Neural progenitor cell (in vitro differentiated cells): ENCODE results near the gene TNRC18. TPM values are rescaled to one million over a fixed set of nuclear protein-coding genes. Genes with fewer than 3 reads are reported as not detected.

Experiments used
- DNase-seq: peaks from one replicate; pipeline ENCODE4 v3.0.0-alpha.2; 2016; ENCODE audit warnings: low spot score
- H2AFZ ChIP-seq: fragments of 200-600 bp; sonication (generic); replicated peaks from 2 replicates; pipeline ENCODE4 v1.6.1; 2016; ENCODE audit warnings: antibody characterized with exemption
- H3F3A ChIP-seq: fragments of 200-600 bp; sonication (generic); 2 replicates; pipeline ENCODE4 v1.6.1; 2016; ENCODE audit warnings: antibody characterized with exemption, low read depth
- H3K27ac ChIP-seq: fragments of 200-600 bp; sonication (generic); 2 replicates; pipeline ENCODE4 v1.5.1; 2016; ENCODE audit warnings: mild to moderate bottlenecking
- H3K27me3 ChIP-seq: fragments of 200-600 bp; sonication (generic); 2 replicates; pipeline ENCODE4 v1.6.1; 2016; ENCODE audit warnings: mild to moderate bottlenecking, moderate library complexity
- H3K36me3 ChIP-seq: fragments of 200-600 bp; sonication (generic); 2 replicates; pipeline ENCODE4 v1.5.1; 2016
- H3K4me1 ChIP-seq: fragments of 200-600 bp; sonication (generic); 2 replicates; pipeline ENCODE4 v1.6.1; 2016; ENCODE audit warnings: mixed run types
- H3K4me2 ChIP-seq: fragments of 200-600 bp; sonication (generic); 2 replicates; pipeline ENCODE4 v1.6.1; 2016
- H3K4me3 ChIP-seq: fragments of 200-600 bp; sonication (generic); 2 replicates; pipeline ENCODE4 v1.5.1; 2016
- H3K79me2 ChIP-seq: fragments of 200-600 bp; sonication (generic); 2 replicates; pipeline ENCODE4 v1.6.1; 2016; ENCODE audit warnings: low read depth
- H3K9ac ChIP-seq: fragments of 200-600 bp; sonication (generic); 2 replicates; pipeline ENCODE4 v1.6.1; 2016
- H3K9me3 ChIP-seq: fragments of 200-600 bp; sonication (generic); 2 replicates; pipeline ENCODE4 v1.5.1; 2016; ENCODE audit warnings: low read depth
- H4K20me1 ChIP-seq: fragments of 200-600 bp; sonication (generic); 2 replicates; pipeline ENCODE4 v1.6.1; 2016; ENCODE audit warnings: low read depth
- H3K27ac Mint-ChIP-seq: 3 replicates; pipeline ENCODE4 v1.8.0; 2021; ENCODE audit warnings: mixed read lengths
- H3K27me3 Mint-ChIP-seq: 2 replicates; pipeline ENCODE4 v1.8.0; 2022; ENCODE audit warnings: low read depth, mild to moderate bottlenecking, inconsistent platforms, moderate library complexity, mixed read lengths; ENCODE audit not compliant: insufficient read depth
- H3K36me3 Mint-ChIP-seq: 3 replicates; pipeline ENCODE4 v1.8.0; 2021; ENCODE audit warnings: mixed read lengths
- H3K4me1 Mint-ChIP-seq: 3 replicates; pipeline ENCODE4 v1.8.0; 2021; ENCODE audit warnings: mixed read lengths
- H3K4me3 Mint-ChIP-seq: 3 replicates; pipeline ENCODE4 v1.8.0; 2021; ENCODE audit warnings: mild to moderate bottlenecking, moderate library complexity, mixed read lengths
- H3K9me3 Mint-ChIP-seq: 3 replicates; pipeline ENCODE4 v1.8.0; 2020; ENCODE audit warnings: mixed read lengths
- CTCF ChIP-seq: fragments of 200-600 bp; sonication (generic); IDR thresholded peaks from 2 replicates; pipeline ENCODE4 v1.5.1; 2017; ENCODE audit warnings: antibody characterized with exemption, mild to moderate bottlenecking
- EZH2 ChIP-seq: fragments of 200-600 bp; sonication (generic); IDR thresholded peaks from 2 replicates; pipeline ENCODE4 v1.6.1; 2017; ENCODE audit warnings: antibody characterized with exemption, mild to moderate bottlenecking, moderate library complexity
- EZH2phosphoT487 ChIP-seq: fragments of 200-600 bp; sonication (generic); IDR thresholded peaks from 2 replicates; pipeline ENCODE4 v1.6.1; 2017; ENCODE audit warnings: antibody characterized with exemption
- total RNA-seq: library from RNA; depleted of rRNA; stranded (reverse); fragments of >200 nt; gene quantifications from 2 replicates; pipeline ENCODE4 v1.2.3, GENCODE V29; 2015; ENCODE audit warnings: low replicate concordance

TNRC18 gene
- total RNA-seq, 1 donor from 2014 or later: 16.1 TPM

- H3K4me1 Mint-ChIP-seq: peaks cover 47% of the 10 kb centered on the region
- DNase-seq: no peak
- Histone ChIP-seq H3K27me3 (peaks cover 53% of the 10 kb centered on the region), H3K4me1 (peaks cover 23% of the 10 kb centered on the region), H3F3A (peaks cover 24% of the 10 kb centered on the region), H3K36me3 (no peaks in the 10 kb centered on the region), H3K9me3 (no peaks in the 10 kb centered on the region), H3K4me3 (no peak overlapping the region), H2AFZ (no peak overlapping the region), H3K79me2 (peaks cover 8% of the 10 kb centered on the region), H4K20me1 (peaks cover 57% of the 10 kb centered on the region), H3K4me2 (no peak overlapping the region), H3K9ac (no peak overlapping the region), H3K27ac (no peak overlapping the region)
- TF ChIP-seq EZH2phosphoT487 (no peak), EZH2 (no peak), CTCF (no peak)
- peak overlapping the region; percentile 75 for H3K4me3 Mint-ChIP-seq
- H3K27ac Mint-ChIP-seq: peak overlapping the region; percentile 80
- H3K27me3 Mint-ChIP-seq: peaks cover 23% of the 10 kb centered on the region
- H3K9me3 Mint-ChIP-seq: peaks cover 7% of the 10 kb centered on the region
- peaks cover 19% of the 10 kb centered on the region for H3K36me3 Mint-ChIP-seq
Measured at GRCh38 chr7:5431560-5432015, 8.0 kb upstream of the TNRC18 start.

GRCh38 chr7:5430612-5430947 lies 6.9 kb upstream of the TNRC18 start:
- no peaks in the 10 kb centered on the region for H3K9me3 ChIP-seq
- H3K4me3 ChIP-seq: no peak overlapping the region
- peaks cover 53% of the 10 kb centered on the region for H4K20me1 ChIP-seq
- H3K4me1 ChIP-seq: peaks cover 23% of the 10 kb centered on the region
- Mint-ChIP-seq H3K27ac (no peak overlapping the region), H3K4me1 (peaks cover 46% of the 10 kb centered on the region), H3K36me3 (peaks cover 19% of the 10 kb centered on the region), H3K27me3 (peaks cover 23% of the 10 kb centered on the region), H3K4me3 (no peak overlapping the region), H3K9me3 (peaks cover 7% of the 10 kb centered on the region)
- H3K27me3 ChIP-seq: peaks cover 53% of the 10 kb centered on the region
- no peak for TF ChIP-seq EZH2
- no peak for TF ChIP-seq CTCF
- no peak for TF ChIP-seq EZH2phosphoT487
- H3F3A ChIP-seq: peaks cover 31% of the 10 kb centered on the region
- H2AFZ ChIP-seq: no peak overlapping the region
- H3K9ac ChIP-seq: no peak overlapping the region
- H3K4me2 ChIP-seq: no peak overlapping the region
- H3K79me2 ChIP-seq: peaks cover 16% of the 10 kb centered on the region
- no peaks in the 10 kb centered on the region for H3K36me3 ChIP-seq
- DNase-seq: no peak
- no peak overlapping the region for H3K27ac ChIP-seq

GRCh38 chr7:5429857-5430611 lies 6.4 kb upstream of the TNRC18 start:
- Histone ChIP-seq H4K20me1 (peaks cover 53% of the 10 kb centered on the region), H3K4me1 (peaks cover 23% of the 10 kb centered on the region), H3K4me2 (peak overlapping the region; percentile 87), H3K4me3 (peak overlapping the region; percentile 88), H3K9me3 (no peaks in the 10 kb centered on the region), H3K9ac (no peak overlapping the region), H2AFZ (no peak overlapping the region), H3K36me3 (no peaks in the 10 kb centered on the region), H3K27me3 (peaks cover 53% of the 10 kb centered on the region), H3K27ac (no peak overlapping the region), H3F3A (peaks cover 36% of the 10 kb centered on the region), H3K79me2 (peaks cover 19% of the 10 kb centered on the region)
- Mint-ChIP-seq H3K9me3 (peaks cover 7% of the 10 kb centered on the region), H3K27me3 (peaks cover 26% of the 10 kb centered on the region), H3K27ac (peak overlapping the region; percentile 97), H3K4me1 (peaks cover 40% of the 10 kb centered on the region), H3K4me3 (peak overlapping the region; percentile 94), H3K36me3 (peaks cover 19% of the 10 kb centered on the region)
- peak; percentile 53 for DNase-seq
- no peak for TF ChIP-seq EZH2

- H3K9ac ChIP-seq: no peak overlapping the region
- H3K4me1 ChIP-seq: peaks cover 23% of the 10 kb centered on the region
- DNase-seq: peak; percentile 71
- no peak overlapping the region for H3K27ac ChIP-seq
- H3K27me3 Mint-ChIP-seq: peaks cover 26% of the 10 kb centered on the region
- peak overlapping the region; percentile 94 for H3K4me3 Mint-ChIP-seq
- H3K4me2 ChIP-seq: peak overlapping the region; percentile 87
- H3K36me3 Mint-ChIP-seq: peaks cover 17% of the 10 kb centered on the region
- H3K9me3 ChIP-seq: no peaks in the 10 kb centered on the region
- no peaks in the 10 kb centered on the region for H3K36me3 ChIP-seq
- peak overlapping the region; percentile 88 for H3K4me3 ChIP-seq
- no peak for TF ChIP-seq CTCF
- peak; percentile 49 for TF ChIP-seq EZH2
- TF ChIP-seq EZH2phosphoT487: peak; percentile 18
- peaks cover 43% of the 10 kb centered on the region for H3F3A ChIP-seq
- H3K27ac Mint-ChIP-seq: peak overlapping the region; percentile 97
- peaks cover 37% of the 10 kb centered on the region for H3K4me1 Mint-ChIP-seq
- peaks cover 53% of the 10 kb centered on the region for H3K27me3 ChIP-seq
- H2AFZ ChIP-seq: no peak overlapping the region
- peaks cover 7% of the 10 kb centered on the region for H3K9me3 Mint-ChIP-seq
- H3K79me2 ChIP-seq: peaks cover 26% of the 10 kb centered on the region
- peaks cover 53% of the 10 kb centered on the region for H4K20me1 ChIP-seq
Measured at GRCh38 chr7:5429253-5429856, 5.7 kb upstream of the TNRC18 start.
